GM19438 (cell line): Measurements from ENCODE around the gene C1orf52.

Experiments used
- ATAC-seq: cut with Tn5 transposase; IDR thresholded peaks from one replicate; pipeline ENCODE4 v1.9.1; 2021; ENCODE audit warnings: low read depth; ENCODE audit not compliant: unreplicated experiment

C1orf52 gene

GRCh38 chr1:85200463-85201339 is 58.8 kb downstream of the C1orf52 start, which contains the start of gene SYDE2:
TSS of gene SYDE2 (minus strand) at chr1:85201016. CDS start at chr1:85200996, 20 bp downstream.
- ATAC-seq, result peak; percentile 81
